HepG2 (cell line): ENCODE measurements around the gene ZNF213. TPM values are rescaled to one million over a fixed set of nuclear protein-coding genes. Genes with fewer than 3 reads are reported as not detected.

ENCODE experiments used
- ETV6 ChIP-seq: sonication (generic); formaldehyde crosslinking; conservative IDR thresholded peaks from 2 replicates; pipeline ENCODE4 v1.4.0; 2020; ENCODE audit warnings: missing genetic modification reagents
- MED1 ChIP-seq: sonication (generic); formaldehyde crosslinking; IDR thresholded peaks from 2 replicates; pipeline ENCODE4 v1.4.0; 2020; ENCODE audit warnings: missing genetic modification reagents
- PHF8 ChIP-seq: sonication (generic); formaldehyde crosslinking; IDR thresholded peaks from 2 replicates; pipeline ENCODE4 v1.5.0; 2020; ENCODE audit warnings: missing genetic modification reagents
- PREB ChIP-seq: sonication (generic); formaldehyde crosslinking; IDR thresholded peaks from 2 replicates; pipeline ENCODE4 v1.4.0; 2020; ENCODE audit warnings: missing genetic modification reagents
- SPEN ChIP-seq: sonication (generic); formaldehyde crosslinking; IDR thresholded peaks from 2 replicates; pipeline ENCODE4 v1.5.1; 2020; ENCODE audit warnings: low read depth, mild to moderate bottlenecking, missing genetic modification reagents
- TFDP1 ChIP-seq: IDR thresholded peaks from 2 replicates; pipeline ENCODE4 v1.6.1; 2016; ENCODE audit warnings: missing compliant biosample characterization, missing genetic modification reagents, borderline replicate concordance
- ZC3H4 ChIP-seq: sonication (generic); formaldehyde crosslinking; IDR thresholded peaks from 2 replicates; pipeline ENCODE4 v1.4.0; 2020; ENCODE audit warnings: missing genetic modification reagents, borderline replicate concordance
- ZFP37 ChIP-seq: sonication (generic); formaldehyde crosslinking; IDR thresholded peaks from 2 replicates; pipeline ENCODE4 v1.4.0; 2020; ENCODE audit warnings: missing genetic modification reagents, borderline replicate concordance
- ZFX ChIP-seq: sonication (generic); formaldehyde crosslinking; IDR thresholded peaks from 2 replicates; pipeline ENCODE4 v1.4.0; 2020; ENCODE audit warnings: mild to moderate bottlenecking, low read depth, missing genetic modification reagents, moderate library complexity
- ZNF513 ChIP-seq: sonication (generic); formaldehyde crosslinking; conservative IDR thresholded peaks from 2 replicates; pipeline ENCODE4 v1.5.0; 2020; ENCODE audit warnings: missing genetic modification reagents
- ZNF704 ChIP-seq: sonication (generic); formaldehyde crosslinking; IDR thresholded peaks from 2 replicates; pipeline ENCODE4 v1.8.1; 2023; ENCODE audit warnings: mild to moderate bottlenecking, inconsistent platforms, moderate library complexity, missing genetic modification reagents, borderline replicate concordance
- ZNF891 ChIP-seq: sonication (generic); formaldehyde crosslinking; IDR thresholded peaks from 2 replicates; pipeline ENCODE4 v1.5.0; 2020; ENCODE audit warnings: mild to moderate bottlenecking, missing genetic modification reagents
- ZSCAN30 ChIP-seq: sonication (generic); formaldehyde crosslinking; IDR thresholded peaks from 2 replicates; pipeline ENCODE4 v1.5.0; 2020; ENCODE audit warnings: mild to moderate bottlenecking, missing genetic modification reagents
- polyA plus RNA-seq, 8 experiments: library from polyadenylated mRNA; depleted of rRNA in 3 of 8; stranded (reverse) in 7 of 8; unstranded in 1 of 8; fragments of >200 nt; fragmentation: Illumina TruSeq in 4 of 8; extraction: Trizol in 4 of 8; gene quantifications; 2 replicates each; pipeline versions ENCODE4 v1.2.1 to v1.2.3, GENCODE V29; 2011 to 2016; ENCODE audit warnings: low read depth in 4 of 8, missing spikeins in 1 of 8, mixed read lengths in 1 of 8; ENCODE audit not compliant: insufficient read depth in 1 of 8
- total RNA-seq, 5 experiments: library from RNA; depleted of rRNA; stranded (reverse); fragments of >200 nt; fragmentation: Illumina TruSeq; extraction: Trizol; gene quantifications; 2 replicates each; pipeline ENCODE4 v1.2.3, GENCODE V29; 2016; ENCODE audit warnings: low read depth in 1 of 5
- TF ChIP-seq, protein P1 (sequence below): sonication (generic); formaldehyde crosslinking; IDR thresholded peaks from one replicate; pipeline ENCODE4 v1.5.1; 2020; ENCODE audit warnings: mild to moderate bottlenecking, missing genetic modification reagents; ENCODE audit errors: not compliant biosample characterization

Gene ZNF213
- total and polyA plus RNA-seq, 2 of the 13 experiments (the other 11 are each of a cell fraction or from before 2014, with no cell fraction given) = 0.59 to 0.97 TPM

DNA sequence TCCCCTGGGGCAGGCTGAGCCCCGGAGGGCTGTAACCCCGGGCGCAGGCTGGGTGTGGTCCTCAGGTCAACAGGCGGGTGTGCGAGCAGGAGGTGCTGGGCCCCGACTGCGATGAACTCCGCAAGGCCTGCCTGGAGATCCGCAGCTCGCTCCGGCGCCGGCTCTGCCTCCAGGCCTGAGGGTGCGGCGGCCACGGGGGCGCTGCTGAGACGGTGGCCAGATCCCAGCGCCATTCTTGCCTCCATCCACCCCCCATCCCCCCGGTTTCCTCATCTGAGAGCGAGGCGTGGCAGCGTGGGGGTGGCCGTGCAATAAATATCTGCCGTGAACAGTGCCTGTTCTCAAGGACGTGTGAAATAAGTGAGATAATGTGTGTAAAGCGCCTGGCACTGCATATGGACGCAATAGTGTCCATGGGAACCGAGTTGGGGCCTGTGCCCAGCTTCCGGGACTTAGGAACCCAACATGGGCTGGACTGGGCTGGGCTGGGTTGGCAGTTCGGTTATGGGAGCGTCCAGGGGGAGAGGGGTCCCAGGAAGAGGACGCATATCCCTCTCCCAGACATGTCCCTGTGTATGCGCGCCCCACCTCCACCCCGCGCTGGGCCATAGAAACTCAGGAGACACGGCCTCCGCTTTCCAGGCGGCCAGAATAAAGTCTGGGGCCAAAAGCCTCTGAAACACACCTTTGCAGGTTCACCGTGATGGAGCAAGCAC is 15.0 kb downstream of the ZNF213 start (continued):
- TF ChIP-seq, protein P1, sequence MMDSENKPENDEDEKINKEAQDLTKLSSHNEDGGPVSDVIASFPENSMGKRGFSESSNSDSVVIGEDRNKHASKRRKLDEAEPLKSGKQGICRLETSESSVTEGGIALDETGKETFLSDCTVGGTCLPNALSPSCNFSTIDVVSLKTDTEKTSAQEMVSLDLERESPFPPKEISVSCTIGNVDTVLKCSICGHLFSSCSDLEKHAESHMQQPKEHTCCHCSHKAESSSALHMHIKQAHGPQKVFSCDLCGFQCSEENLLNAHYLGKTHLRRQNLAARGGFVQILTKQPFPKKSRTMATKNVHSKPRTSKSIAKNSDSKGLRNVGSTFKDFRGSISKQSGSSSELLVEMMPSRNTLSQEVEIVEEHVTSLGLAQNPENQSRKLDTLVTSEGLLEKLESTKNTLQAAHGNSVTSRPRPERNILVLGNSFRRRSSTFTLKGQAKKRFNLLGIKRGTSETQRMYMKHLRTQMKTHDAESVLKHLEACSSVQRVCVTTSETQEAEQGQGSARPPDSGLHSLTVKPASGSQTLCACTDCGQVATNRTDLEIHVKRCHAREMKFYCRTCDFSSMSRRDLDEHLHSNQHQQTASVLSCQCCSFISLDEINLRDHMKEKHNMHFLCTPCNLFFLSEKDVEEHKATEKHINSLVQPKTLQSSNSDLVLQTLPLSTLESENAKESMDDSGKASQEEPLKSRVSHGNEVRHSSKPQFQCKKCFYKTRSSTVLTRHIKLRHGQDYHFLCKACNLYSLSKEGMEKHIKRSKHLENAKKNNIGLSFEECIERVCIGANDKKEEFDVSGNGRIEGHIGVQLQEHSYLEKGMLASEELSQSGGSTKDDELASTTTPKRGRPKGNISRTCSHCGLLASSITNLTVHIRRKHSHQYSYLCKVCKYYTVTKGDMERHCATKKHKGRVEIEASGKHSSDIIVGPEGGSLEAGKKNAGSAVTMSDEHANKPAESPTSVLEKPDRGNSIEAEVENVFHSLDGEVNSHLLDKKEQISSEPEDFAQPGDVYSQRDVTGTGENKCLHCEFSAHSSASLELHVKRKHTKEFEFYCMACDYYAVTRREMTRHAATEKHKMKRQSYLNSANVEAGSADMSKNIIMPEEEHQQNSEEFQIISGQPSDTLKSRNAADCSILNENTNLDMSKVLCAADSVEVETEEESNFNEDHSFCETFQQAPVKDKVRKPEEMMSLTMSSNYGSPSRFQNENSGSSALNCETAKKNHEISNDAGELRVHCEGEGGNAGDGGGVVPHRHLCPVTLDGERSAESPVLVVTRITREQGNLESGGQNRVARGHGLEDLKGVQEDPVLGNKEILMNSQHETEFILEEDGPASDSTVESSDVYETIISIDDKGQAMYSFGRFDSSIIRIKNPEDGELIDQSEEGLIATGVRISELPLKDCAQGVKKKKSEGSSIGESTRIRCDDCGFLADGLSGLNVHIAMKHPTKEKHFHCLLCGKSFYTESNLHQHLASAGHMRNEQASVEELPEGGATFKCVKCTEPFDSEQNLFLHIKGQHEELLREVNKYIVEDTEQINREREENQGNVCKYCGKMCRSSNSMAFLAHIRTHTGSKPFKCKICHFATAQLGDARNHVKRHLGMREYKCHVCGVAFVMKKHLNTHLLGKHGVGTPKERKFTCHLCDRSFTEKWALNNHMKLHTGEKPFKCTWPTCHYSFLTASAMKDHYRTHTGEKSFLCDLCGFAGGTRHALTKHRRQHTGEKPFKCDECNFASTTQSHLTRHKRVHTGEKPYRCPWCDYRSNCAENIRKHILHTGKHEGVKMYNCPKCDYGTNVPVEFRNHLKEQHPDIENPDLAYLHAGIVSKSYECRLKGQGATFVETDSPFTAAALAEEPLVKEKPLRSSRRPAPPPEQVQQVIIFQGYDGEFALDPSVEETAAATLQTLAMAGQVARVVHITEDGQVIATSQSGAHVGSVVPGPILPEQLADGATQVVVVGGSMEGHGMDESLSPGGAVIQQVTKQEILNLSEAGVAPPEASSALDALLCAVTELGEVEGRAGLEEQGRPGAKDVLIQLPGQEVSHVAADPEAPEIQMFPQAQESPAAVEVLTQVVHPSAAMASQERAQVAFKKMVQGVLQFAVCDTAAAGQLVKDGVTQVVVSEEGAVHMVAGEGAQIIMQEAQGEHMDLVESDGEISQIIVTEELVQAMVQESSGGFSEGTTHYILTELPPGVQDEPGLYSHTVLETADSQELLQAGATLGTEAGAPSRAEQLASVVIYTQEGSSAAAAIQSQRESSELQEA = no peak
- TF ChIP-seq TFDP1 (CRISPR knock-in tag) = peak; percentile 40; the same call in 1 of the 2 replicates
- TF ChIP-seq ZNF513 (CRISPR knock-in tag) = no peak
- TF ChIP-seq ZFP37 (CRISPR knock-in tag) = peak; percentile 73; the same call in 1 of the 2 replicates
- TF ChIP-seq PREB = no peak
- TF ChIP-seq ZFX (CRISPR knock-in tag) = peak; percentile 91
- peak; percentile 41 for TF ChIP-seq PHF8 (CRISPR knock-in tag)
- 0 out of 2 replicates have a peak, but pooled peaks have one; percentile 60 for TF ChIP-seq ETV6 (CRISPR knock-in tag)
- peak; percentile 16; the same call in 1 of the 2 replicates for TF ChIP-seq MED1 (CRISPR knock-in tag)
- TF ChIP-seq ZNF704 (CRISPR knock-in tag) = 0 out of 2 replicates have a peak, but pooled peaks have one; percentile 10
- TF ChIP-seq ZC3H4 (CRISPR knock-in tag) = 0 out of 2 replicates have a peak, but pooled peaks have one; percentile 29
- no peak for TF ChIP-seq ZSCAN30 (CRISPR knock-in tag)
- TF ChIP-seq ZNF891 (CRISPR knock-in tag) = 0 out of 2 replicates have a peak, but pooled peaks have one; percentile 11
- TF ChIP-seq SPEN (CRISPR knock-in tag) = peak; percentile 43; the same call in 1 of the 2 replicates
